GM18517 (cell line): Measurements from ENCODE around the gene CRLF2.
"Not testable (repeated sequence)": the region's sequence is repeated elsewhere in the genome, so short reads cannot be mapped to it uniquely, and the experiment has no call there.

Source experiments
- ATAC-seq: cut with Tn5 transposase; IDR thresholded peaks from one replicate; pipeline ENCODE4 v1.9.1; 2021; ENCODE audit warnings: mild to moderate bottlenecking, moderate library complexity; ENCODE audit not compliant: unreplicated experiment

CRLF2 gene

GRCh38 chrX:1215123-1215823 is 2.8 kb upstream of the CRLF2 start:
- ATAC-seq, result no peak

DNA sequence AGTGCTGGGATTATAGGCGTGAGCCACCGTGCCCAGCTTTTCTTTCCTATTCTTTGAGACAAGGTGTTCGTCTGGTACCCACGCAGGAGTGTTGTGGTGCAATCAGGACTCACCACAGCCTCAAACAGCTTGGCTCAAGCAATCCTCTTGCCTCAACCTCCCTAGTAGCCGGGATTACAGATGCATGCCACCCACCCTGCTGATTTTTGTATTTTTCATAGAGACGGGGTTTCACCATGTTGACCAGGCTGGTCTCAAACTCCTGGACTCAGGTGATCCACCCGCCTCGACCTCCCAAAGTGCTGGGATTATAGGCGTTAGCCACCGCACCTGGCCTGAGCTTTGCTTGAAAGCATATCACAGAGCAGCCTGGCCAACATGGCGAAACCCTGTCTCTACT is 1.5 kb upstream of the CRLF2 start:
- no peak for ATAC-seq

DNA sequence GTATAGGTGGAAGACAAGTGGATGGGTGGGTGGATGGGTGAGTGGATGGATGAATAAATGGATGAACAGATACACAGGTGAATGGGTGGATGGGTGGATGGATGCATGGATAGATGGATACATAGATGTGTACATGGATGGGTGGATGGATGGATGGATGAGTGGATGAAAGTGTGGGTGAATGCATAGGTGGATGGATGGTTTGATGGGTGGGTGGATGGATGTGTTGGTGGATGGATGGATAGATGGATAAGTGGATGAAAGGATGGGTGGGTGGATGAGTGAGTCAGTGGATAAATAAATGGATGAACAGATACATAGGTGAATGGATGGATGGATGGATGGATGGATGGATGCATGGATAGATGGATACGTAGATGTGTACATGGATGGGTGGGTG is 1.6 kb downstream of the CRLF2 start:
- ATAC-seq, result no peak

DNA sequence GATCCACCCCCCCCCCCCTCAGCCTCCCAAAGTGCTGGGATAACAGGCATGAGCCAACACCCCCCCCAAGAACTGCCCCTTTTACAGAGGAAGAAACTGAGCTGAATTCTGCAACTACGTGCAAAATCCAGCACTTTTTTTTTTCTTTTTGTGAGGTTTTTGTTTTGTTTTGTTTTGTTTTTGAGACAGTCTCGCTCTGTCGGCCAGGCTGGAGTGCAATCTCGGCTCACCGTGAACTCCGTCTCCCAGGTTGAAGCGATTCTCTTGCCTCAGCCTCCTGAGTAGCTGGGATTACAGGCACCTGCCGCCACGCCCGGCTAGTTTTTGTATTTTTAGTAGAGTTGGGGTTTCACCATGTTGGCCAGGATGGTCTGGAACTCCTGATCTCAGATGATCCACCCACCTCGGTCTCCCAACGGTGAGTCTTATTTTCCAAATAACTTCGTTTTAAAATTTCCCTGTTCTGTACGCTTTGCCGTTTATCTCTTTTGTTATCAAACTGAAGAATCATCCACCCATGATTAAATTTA is 4.9 kb downstream of the CRLF2 start:
- ATAC-seq, result no peak

DNA sequence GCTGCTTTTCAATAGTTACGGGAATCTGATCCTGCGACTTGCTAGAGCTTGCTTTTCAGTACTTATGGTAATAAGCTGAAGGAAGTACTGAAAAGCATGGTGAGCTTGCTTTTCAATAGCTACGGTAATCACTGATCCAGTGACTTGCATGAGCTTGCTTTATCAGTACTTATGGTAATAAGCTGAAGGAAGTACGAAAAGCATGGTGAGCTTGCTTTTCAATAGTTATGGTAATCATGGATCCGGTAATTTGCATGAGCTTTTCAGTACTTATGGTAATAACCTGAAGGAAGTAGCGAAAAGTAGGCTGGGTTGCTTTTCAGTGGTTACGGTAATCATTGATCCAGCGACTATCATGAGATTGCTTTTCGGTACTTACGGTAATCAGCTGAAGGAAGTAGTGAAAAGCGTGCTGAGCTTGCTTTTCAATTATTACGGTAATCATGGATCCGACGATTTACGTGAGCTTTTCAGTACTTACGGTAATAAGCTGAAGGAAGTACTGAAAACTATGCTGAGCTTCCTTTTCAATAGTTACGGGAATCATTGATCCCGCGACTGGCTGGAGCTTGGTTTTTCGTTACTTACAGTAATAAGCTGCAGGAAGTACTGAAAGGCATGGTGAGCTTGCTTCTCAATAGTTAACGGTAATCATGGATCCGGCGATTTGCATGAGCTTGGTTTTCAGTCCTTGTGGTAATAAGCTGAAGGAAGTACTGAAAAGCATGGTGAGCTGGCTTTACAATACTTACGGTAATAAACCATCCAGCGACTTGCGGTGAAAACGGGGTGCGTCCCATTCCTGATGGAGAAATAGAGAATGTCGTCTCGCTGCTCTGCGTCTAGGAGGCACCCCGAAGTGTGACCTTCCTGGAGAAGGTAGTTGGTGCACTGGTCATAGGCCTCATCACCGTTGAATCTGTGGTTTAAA is 6.5 kb downstream of the CRLF2 start:
- ATAC-seq, result no peak

DNA sequence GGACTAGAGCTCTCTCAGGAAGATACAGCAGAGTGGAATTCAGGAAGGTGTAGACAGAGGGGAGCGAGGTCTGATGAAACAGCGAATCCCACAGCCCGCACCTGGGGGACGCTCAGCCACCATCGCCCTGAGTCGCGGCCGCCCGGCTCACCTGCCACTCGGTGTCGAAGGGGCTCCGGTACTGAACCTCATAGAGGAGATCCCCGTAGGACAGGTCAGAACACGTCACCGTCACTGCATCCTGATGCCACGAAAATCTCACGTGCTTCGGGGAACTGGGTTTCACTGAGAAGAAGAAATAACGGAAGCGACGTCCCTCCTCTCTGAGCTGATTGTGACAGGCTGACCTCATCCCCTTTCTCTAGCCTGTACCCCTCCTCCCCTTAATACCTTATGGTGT is 10.2 kb downstream of the CRLF2 start:
- ATAC-seq, result no peak

- no peak for ATAC-seq
Measured at GRCh38 chrX:1196436-1196835, 16.0 kb downstream of the CRLF2 start.

- ATAC-seq, result not testable (repeated sequence)
Measured at GRCh38 chrX:1192196-1192595, 20.3 kb downstream of the CRLF2 start.

GRCh38 chrX:1190596-1191145 is 21.8 kb downstream of the CRLF2 start:
- ATAC-seq, result no peak

GRCh38 chrX:1185561-1185960 is 26.9 kb downstream of the CRLF2 start:
- ATAC-seq, result no peak

GRCh38 chrX:1182211-1182610 is 30.2 kb downstream of the CRLF2 start:
- ATAC-seq, result no peak

GRCh38 chrX:1181661-1182060 is 30.8 kb downstream of the CRLF2 start:
- ATAC-seq, result not testable (repeated sequence)

- ATAC-seq, result no peak
Measured at GRCh38 chrX:1181170-1181569, 31.3 kb downstream of the CRLF2 start.

- no peak for ATAC-seq
Measured at GRCh38 chrX:1178580-1179057, 33.8 kb downstream of the CRLF2 start.

DNA sequence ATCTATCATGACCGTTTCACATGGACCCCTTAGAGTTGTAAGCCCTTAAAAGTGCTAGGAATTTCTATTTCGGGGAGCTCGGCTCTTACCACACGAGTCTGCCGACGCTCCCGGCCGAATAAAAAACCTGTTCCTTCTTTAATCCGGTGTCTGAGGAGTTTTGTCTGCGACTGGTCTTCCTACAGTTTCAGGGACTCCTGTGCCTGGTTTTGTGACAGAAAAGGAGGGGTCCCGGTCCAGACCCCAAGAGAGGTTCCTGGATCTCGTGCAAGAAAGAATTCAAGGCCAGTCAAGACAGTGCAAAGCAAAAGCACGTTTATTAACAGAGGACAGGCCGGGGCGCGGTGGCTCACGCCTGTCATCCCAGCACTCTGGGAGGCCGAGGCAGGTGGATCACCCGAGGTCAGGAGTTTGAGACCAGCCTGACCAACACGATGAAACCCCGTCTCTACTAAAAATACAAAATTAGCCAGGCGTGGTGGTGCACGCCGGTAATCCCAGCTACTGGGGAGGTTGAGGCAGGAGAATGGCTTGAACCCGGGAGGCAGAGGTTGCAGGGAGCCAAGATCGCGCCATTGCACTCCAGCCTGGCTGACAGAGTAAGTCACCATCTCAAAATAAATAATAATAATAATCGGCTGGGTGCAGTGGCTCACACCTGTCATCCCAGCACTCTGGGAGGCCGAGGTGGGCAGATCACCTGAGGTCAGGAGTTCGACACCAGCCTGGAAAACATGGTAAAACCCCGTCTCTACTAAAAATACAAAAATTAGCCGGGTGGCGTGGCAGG is 35.7 kb downstream of the CRLF2 start:
- ATAC-seq, result not testable (repeated sequence)

DNA sequence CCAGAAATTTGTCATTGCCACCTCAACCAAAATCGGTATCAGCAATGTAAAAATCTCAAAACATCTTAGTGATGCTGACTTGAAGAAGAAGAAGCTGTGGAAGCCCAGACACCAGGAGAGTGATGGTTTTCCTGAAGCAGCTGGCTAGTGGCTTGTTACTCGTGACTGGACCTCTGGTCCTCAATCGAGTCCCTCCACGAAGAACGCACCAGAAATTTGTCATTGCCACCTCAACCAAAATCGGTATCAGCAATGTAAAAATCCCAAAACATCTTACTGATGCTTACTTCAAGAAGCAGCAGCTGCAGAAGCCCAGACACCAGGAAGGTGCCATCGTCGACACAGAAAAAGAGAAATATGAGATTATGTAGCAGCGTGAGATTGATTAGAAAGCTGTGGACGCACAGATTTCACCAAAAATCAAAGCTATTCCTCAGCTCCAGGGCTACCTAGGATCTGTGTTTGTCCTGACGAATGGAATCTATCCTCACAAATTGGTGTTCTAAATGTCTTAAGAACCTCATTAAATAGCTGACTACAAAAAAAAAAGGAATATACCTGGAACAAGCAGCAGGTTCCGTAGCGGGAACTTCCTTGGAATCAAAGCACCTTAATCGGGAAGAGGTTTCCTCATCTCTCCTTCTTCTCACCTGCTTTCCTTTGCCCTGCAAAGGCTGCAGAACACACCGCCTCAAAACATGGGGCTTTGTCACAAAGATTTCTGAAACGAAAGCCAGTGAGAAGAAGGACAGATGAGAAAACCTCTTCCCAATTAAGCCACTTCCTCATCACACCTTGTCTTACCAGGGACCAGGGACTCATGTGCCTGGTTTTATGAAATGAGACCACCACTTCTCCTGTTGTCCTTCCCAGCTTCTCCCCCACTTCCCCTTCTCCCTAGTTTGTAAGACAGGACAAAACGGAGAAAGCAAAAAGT is 37.6 kb downstream of the CRLF2 start:
- not testable (repeated sequence) for ATAC-seq

- not testable (repeated sequence) for ATAC-seq
Measured at GRCh38 chrX:1173435-1173834, 39.0 kb downstream of the CRLF2 start.

GRCh38 chrX:1172496-1172895 is 40.0 kb downstream of the CRLF2 start:
- ATAC-seq, result no peak

GRCh38 chrX:1171915-1172314 is 40.5 kb downstream of the CRLF2 start:
- not testable (repeated sequence) for ATAC-seq
